Endodermal cell (in vitro differentiated cells): ENCODE results near the gene SKIL. TPM values are rescaled to one million over a fixed set of nuclear protein-coding genes. Genes with fewer than 3 reads are reported as not detected.

Source experiments
- DNase-seq: peaks from one replicate; pipeline ENCODE4 v3.0.0-alpha.2; 2017
- H3K27ac ChIP-seq: 2 replicates; pipeline ENCODE4 v1.5.1; 2013; ENCODE audit warnings: mild to moderate bottlenecking, low read depth, low read length, moderate library complexity
- H3K27me3 ChIP-seq: 2 replicates; pipeline ENCODE4 v1.6.1; 2013; ENCODE audit warnings: mild to moderate bottlenecking, low read length, moderate library complexity; ENCODE audit not compliant: insufficient read depth, control insufficient read depth, poor library complexity, severe bottlenecking
- H3K36me3 ChIP-seq: 2 replicates; pipeline ENCODE4 v1.7.0; 2013; ENCODE audit warnings: mild to moderate bottlenecking, low read length, moderate library complexity; ENCODE audit not compliant: control insufficient read depth, insufficient read depth
- H3K4me1 ChIP-seq: one replicate; pipeline ENCODE4 v1.7.0; 2013; ENCODE audit warnings: low read length; ENCODE audit not compliant: control insufficient read depth, insufficient read depth
- H3K4me3 ChIP-seq: 2 replicates; pipeline ENCODE4 v1.5.1; 2013; ENCODE audit warnings: mild to moderate bottlenecking, low read length, moderate library complexity
- H3K9ac ChIP-seq: 2 replicates; pipeline ENCODE4 v1.6.1; 2013; ENCODE audit warnings: mild to moderate bottlenecking, low read length, moderate library complexity; ENCODE audit not compliant: poor library complexity, severe bottlenecking; ENCODE audit errors: extremely low read depth
- H3K9me3 ChIP-seq: 2 replicates; pipeline ENCODE4 v1.6.1; 2013; ENCODE audit warnings: mild to moderate bottlenecking, low read length, moderate library complexity; ENCODE audit not compliant: control insufficient read depth
- H3K27ac Mint-ChIP-seq: 2 replicates; pipeline ENCODE4 v1.8.0; 2020; ENCODE audit warnings: mixed read lengths
- H3K27me3 Mint-ChIP-seq: 2 replicates; pipeline ENCODE4 v1.8.0; 2021; ENCODE audit warnings: mild to moderate bottlenecking, mixed read lengths; ENCODE audit not compliant: insufficient read depth
- H3K36me3 Mint-ChIP-seq: 2 replicates; pipeline ENCODE4 v1.8.0; 2020; ENCODE audit warnings: low read depth, mixed read lengths
- H3K4me1 Mint-ChIP-seq: 2 replicates; pipeline ENCODE4 v1.8.0; 2020; ENCODE audit warnings: mixed read lengths
- H3K4me3 Mint-ChIP-seq: 2 replicates; pipeline ENCODE4 v1.8.0; 2020; ENCODE audit warnings: mild to moderate bottlenecking, moderate library complexity, mixed read lengths
- H3K9me3 Mint-ChIP-seq: 2 replicates; pipeline ENCODE4 v1.8.0; 2020; ENCODE audit warnings: mild to moderate bottlenecking, mixed read lengths
- WGBS, 2 experiments: methylation state at CpG; one replicate each; pipeline versions ENCODE4 v1.1.5 to v1.1.7; 2013; ENCODE audit warnings: missing lambda C conversion rate in 2 of 2, mixed read lengths in 1 of 2; ENCODE audit not compliant: insufficient coverage in 1 of 2, insufficient read length in 1 of 2; 5-methylcytosine and 5-hydroxymethylcytosine counted together
- total RNA-seq, 2 donors: library from RNA; stranded (reverse); fragmentation: NEBNext Ultra II Directional in 1 of 2; extraction: Animal tissue kit (Norgen Biotek cat#: 25700) in 1 of 2; gene quantifications; 2 replicates in 1 of 2; 3 replicates in 1 of 2; pipeline ENCODE4 v1.2.1, GENCODE V29; 2021
- TF ChIP-seq, protein P1 (sequence below): fragments of 200-600 bp; sonication (generic); conservative IDR thresholded peaks from 2 replicates; pipeline ENCODE4 v1.5.0; 2021; ENCODE audit warnings: antibody characterized with exemption, mild to moderate bottlenecking

SKIL gene
- total RNA-seq, 2 donors from 2014 or later = 147 to 174 TPM

- DNase-seq = peak; percentile 55
- Mint-ChIP-seq H3K27me3 (peaks cover 23% of the 10 kb centered on the region), H3K4me1 (peaks cover 35% of the 10 kb centered on the region), H3K4me3 (peak overlapping the region; percentile 24), H3K27ac (peak overlapping the region; percentile 62), H3K9me3 (no peaks in the 10 kb centered on the region), H3K36me3 (peaks cover 6% of the 10 kb centered on the region)
- Histone ChIP-seq H3K27ac (no peak overlapping the region), H3K36me3 (no peaks in the 10 kb centered on the region), H3K27me3 (peaks cover 18% of the 10 kb centered on the region), H3K9ac (no peak overlapping the region), H3K4me3 (no peak overlapping the region), H3K9me3 (no peaks in the 10 kb centered on the region), H3K4me1 (peaks cover 14% of the 10 kb centered on the region)
- WGBS, 2 experiments = 59 to 80% methylated on average over 1 to 2 of the region's 2 CpGs
- TF ChIP-seq, protein P1, sequence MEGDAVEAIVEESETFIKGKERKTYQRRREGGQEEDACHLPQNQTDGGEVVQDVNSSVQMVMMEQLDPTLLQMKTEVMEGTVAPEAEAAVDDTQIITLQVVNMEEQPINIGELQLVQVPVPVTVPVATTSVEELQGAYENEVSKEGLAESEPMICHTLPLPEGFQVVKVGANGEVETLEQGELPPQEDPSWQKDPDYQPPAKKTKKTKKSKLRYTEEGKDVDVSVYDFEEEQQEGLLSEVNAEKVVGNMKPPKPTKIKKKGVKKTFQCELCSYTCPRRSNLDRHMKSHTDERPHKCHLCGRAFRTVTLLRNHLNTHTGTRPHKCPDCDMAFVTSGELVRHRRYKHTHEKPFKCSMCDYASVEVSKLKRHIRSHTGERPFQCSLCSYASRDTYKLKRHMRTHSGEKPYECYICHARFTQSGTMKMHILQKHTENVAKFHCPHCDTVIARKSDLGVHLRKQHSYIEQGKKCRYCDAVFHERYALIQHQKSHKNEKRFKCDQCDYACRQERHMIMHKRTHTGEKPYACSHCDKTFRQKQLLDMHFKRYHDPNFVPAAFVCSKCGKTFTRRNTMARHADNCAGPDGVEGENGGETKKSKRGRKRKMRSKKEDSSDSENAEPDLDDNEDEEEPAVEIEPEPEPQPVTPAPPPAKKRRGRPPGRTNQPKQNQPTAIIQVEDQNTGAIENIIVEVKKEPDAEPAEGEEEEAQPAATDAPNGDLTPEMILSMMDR = no peak
Observed at GRCh38 chr3:170426240-170426797, 68.8 kb downstream of the SKIL start.

DNA sequence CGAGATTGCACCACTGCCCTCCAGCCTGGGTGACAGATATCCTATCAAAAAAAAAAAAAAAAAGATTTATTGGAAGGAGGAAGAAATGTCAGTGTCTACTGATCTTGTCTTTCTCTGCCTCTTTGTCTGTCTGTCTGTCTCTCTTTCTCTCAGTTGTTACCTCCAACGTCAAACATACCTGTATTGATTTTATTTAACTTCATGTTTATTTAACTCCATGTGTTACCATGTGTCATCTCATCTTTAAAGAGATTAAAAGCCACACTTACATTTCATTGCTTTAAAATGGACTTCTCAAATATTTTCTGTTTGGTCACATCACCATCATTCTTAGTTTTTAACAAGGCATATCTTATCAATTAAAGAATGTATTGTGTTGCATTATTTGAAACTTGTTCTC lies 70.6 kb downstream of the SKIL start:
- Histone ChIP-seq H3K4me1 (peaks cover 13% of the 10 kb centered on the region), H3K36me3 (no peaks in the 10 kb centered on the region), H3K4me3 (no peak overlapping the region), H3K27me3 (peaks cover 11% of the 10 kb centered on the region), H3K9ac (no peak overlapping the region), H3K9me3 (no peaks in the 10 kb centered on the region), H3K27ac (no peak overlapping the region)
- no peaks in the 10 kb centered on the region for H3K9me3 Mint-ChIP-seq
- DNase-seq = no peak
- TF ChIP-seq, protein P1 = no peak
- peaks cover 18% of the 10 kb centered on the region for H3K27me3 Mint-ChIP-seq
- no peak overlapping the region for H3K4me3 Mint-ChIP-seq
- peaks cover 33% of the 10 kb centered on the region for H3K4me1 Mint-ChIP-seq
- H3K27ac Mint-ChIP-seq = no peak overlapping the region
- WGBS, 2 experiments = 75 to 90% methylated on average over 1 to 2 of the region's 2 CpGs
- H3K36me3 Mint-ChIP-seq = peaks cover 6% of the 10 kb centered on the region

DNA sequence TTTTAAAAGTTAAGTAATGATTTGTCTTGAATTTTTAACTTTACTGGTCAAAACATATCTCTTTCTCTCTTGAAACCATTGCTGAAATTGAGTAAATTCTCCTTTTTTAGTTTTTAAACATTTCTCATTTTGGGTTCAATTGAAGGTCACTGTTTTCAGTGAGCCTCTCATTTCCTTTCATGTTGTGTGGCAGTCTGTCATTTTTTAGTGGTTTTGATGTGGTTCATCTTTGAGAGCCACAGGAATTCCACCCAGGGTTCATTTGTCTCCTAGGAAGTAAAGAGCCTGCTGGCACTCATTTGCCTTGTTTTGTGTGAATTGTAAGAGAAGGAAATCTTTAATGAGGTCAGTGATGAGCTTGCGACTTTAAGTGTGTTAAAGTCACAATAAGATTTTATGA lies 71.5 kb downstream of the SKIL start:
- 70 to 95% methylated on average over 1 of the region's 1 CpG for WGBS, 2 experiments
- H3K36me3 Mint-ChIP-seq = peaks cover 2% of the 10 kb centered on the region
- Histone ChIP-seq H3K27ac (no peak overlapping the region), H3K4me1 (peaks cover 10% of the 10 kb centered on the region), H3K9ac (no peak overlapping the region), H3K4me3 (no peak overlapping the region), H3K27me3 (peaks cover 10% of the 10 kb centered on the region), H3K9me3 (no peaks in the 10 kb centered on the region), H3K36me3 (no peaks in the 10 kb centered on the region)
- H3K4me1 Mint-ChIP-seq = peaks cover 29% of the 10 kb centered on the region
- H3K27me3 Mint-ChIP-seq = peaks cover 14% of the 10 kb centered on the region
- H3K27ac Mint-ChIP-seq = no peak overlapping the region
- no peak for DNase-seq
- TF ChIP-seq, protein P1 = no peak
- no peak overlapping the region for H3K4me3 Mint-ChIP-seq
- no peaks in the 10 kb centered on the region for H3K9me3 Mint-ChIP-seq
